Suprapubic skin (tissue), 4 donors: ENCODE data around the gene GADD45GIP1. TPM values are rescaled to one million over a fixed set of nuclear protein-coding genes. Genes with fewer than 3 reads are reported as not detected.

Source experiments
- DNase-seq, 2 donors: peaks; one replicate each; pipeline ENCODE4 v3.0.0-alpha.2; 2019; ENCODE audit warnings: low spot score in 2 of 2
- H3K27ac ChIP-seq: fragments of 200-600 bp; sonication (generic); one replicate; pipeline ENCODE4 v1.5.1; 2019
- H3K27me3 ChIP-seq: fragments of 200-600 bp; sonication (generic); one replicate; pipeline ENCODE4 v1.5.1; 2019
- H3K36me3 ChIP-seq: fragments of 200-600 bp; sonication (generic); one replicate; pipeline ENCODE4 v1.5.1; 2019
- H3K4me1 ChIP-seq: fragments of 200-600 bp; sonication (generic); one replicate; pipeline ENCODE4 v1.5.1; 2019
- H3K4me3 ChIP-seq: fragments of 200-600 bp; sonication (generic); one replicate; pipeline ENCODE4 v1.5.1; 2019; ENCODE audit warnings: mild to moderate bottlenecking
- H3K9me3 ChIP-seq: fragments of 200-600 bp; sonication (generic); one replicate; pipeline ENCODE4 v1.5.1; 2019
- CTCF ChIP-seq, 2 donors: fragments of 200-600 bp in 1 of 2; fragments of 450-650 bp in 1 of 2; sonication (generic) in 1 of 2; IDR thresholded peaks; one replicate each; pipeline ENCODE4 v1.5.1; 2016 to 2019; ENCODE audit warnings: antibody characterized with exemption in 2 of 2, mild to moderate bottlenecking in 1 of 2, moderate library complexity in 1 of 2
- EP300 ChIP-seq: sonication (generic); formaldehyde crosslinking; IDR thresholded peaks from one replicate; pipeline ENCODE4 v1.6.1; 2017; ENCODE audit warnings: antibody characterized with exemption
- POLR2A ChIP-seq, 2 donors: fragments of 450-650 bp; IDR thresholded peaks; one replicate each; pipeline ENCODE4 v1.6.1; 2017; ENCODE audit warnings: antibody characterized with exemption in 2 of 2, mild to moderate bottlenecking in 2 of 2, moderate library complexity in 2 of 2
- POLR2AphosphoS5 ChIP-seq, 3 donors: sonication (generic); formaldehyde crosslinking; IDR thresholded peaks; one replicate each; pipeline ENCODE4 v1.6.1; 2017; ENCODE audit warnings: antibody characterized with exemption in 3 of 3
- WGBS: methylation state at CpG from one replicate; pipeline ENCODE4 v1.1.5; 2018; 5-methylcytosine and 5-hydroxymethylcytosine counted together
- total RNA-seq, 4 donors: library from RNA; depleted of rRNA; stranded (reverse); fragments of >200 nt; gene quantifications; one replicate each; pipeline ENCODE4 v1.1.0, GENCODE V29; 2016

GADD45GIP1 gene
- total RNA-seq, 4 donors from 2014 or later, result 20.4 to 31.0 (median 24.8) TPM

DNA sequence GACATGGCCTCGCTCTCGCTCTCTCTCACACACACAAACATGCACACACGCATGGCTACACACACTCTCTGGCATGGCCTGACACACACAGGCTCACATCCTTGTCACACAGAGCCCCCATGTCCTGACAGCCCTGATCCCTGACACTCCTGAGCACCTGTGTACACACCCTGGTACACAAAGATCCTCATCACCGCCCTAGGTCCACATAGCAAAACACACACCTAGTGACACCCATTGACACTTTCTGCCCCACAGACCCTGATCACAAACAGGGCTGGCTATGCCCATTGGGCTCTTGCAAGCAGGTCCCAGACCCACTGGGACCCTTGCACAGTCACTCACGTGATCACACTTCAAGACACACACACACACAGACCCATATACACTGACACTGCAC lies 34.3 kb upstream of the GADD45GIP1 start:
- Histone ChIP-seq H3K27ac (no peak overlapping the region), H3K27me3 (no peaks in the 10 kb centered on the region), H3K9me3 (no peaks in the 10 kb centered on the region), H3K4me1 (peaks cover 12% of the 10 kb centered on the region), H3K36me3 (no peaks in the 10 kb centered on the region), H3K4me3 (no peak overlapping the region)
- WGBS, result 91% methylated on average over 5 of the region's 5 CpGs
- DNase-seq, result no peak
- TF ChIP-seq POLR2AphosphoS5 (IDR thresholded peaks at IDR 0.05), result no peak
- TF ChIP-seq CTCF (IDR thresholded peaks at IDR 0.05), result no peak
- no peak for TF ChIP-seq EP300
- no peak for TF ChIP-seq POLR2A (IDR thresholded peaks at IDR 0.05)

- Histone ChIP-seq H3K4me1 (peaks cover 14% of the 10 kb centered on the region), H3K36me3 (no peaks in the 10 kb centered on the region), H3K27me3 (no peaks in the 10 kb centered on the region), H3K4me3 (no peak overlapping the region), H3K27ac (no peak overlapping the region), H3K9me3 (no peaks in the 10 kb centered on the region)
- 76% methylated on average over 3 of the region's 3 CpGs for WGBS
- no peak for TF ChIP-seq CTCF (IDR thresholded peaks at IDR 0.05)
- TF ChIP-seq EP300, result no peak
- TF ChIP-seq POLR2AphosphoS5 (IDR thresholded peaks at IDR 0.05), result no peak
- TF ChIP-seq POLR2A (IDR thresholded peaks at IDR 0.05), result no peak
- DNase-seq, result no peak
Measured at GRCh38 chr19:12990853-12991252, 33.8 kb upstream of the GADD45GIP1 start.

DNA sequence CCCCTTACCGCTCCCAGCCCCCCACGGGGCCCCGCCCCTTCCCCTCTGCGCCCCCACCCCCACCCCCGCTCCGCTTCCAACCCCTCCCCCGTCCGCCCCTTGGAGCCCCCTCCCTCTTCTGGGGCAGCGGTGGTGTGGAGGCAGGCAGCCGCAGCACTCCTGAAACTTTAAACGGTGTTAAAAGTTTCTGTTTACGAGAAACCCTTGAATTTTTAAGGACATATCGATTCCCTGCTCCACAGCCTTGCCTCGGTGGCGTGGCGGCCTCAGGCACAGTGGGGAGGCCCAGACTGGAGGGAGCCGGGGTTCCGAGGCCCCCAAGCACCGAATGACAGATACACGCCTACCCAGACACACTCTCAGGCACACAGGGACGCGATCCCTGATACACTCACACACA lies 33.4 kb upstream of the GADD45GIP1 start:
- 66% methylated on average over 22 of the region's 22 CpGs for WGBS

DNA sequence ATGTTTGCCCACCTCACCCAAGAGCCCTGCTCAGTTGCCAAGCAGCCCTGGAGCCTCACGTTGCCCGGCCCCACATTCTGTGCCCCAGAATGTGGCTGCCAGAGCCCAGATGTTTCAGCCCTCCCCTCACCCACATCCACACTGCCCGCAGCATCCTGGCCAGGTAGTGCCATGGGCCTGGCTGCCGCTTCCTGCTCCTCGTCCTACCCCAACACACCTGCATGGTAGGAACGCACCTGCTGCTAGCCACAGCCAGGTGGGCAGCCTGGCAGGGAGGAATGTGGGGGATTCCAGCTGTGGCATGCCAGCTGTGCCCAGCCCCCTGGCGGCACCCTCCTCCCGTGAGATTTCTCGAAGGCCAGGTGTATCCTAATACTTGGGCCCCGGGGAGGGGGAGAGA lies 30.8 kb upstream of the GADD45GIP1 start:
- H3K36me3 ChIP-seq, result no peaks in the 10 kb centered on the region
- H3K4me3 ChIP-seq, result no peak overlapping the region
- 71% methylated on average over 9 of the region's 10 CpGs for WGBS
- no peaks in the 10 kb centered on the region for H3K27me3 ChIP-seq
- peaks cover 24% of the 10 kb centered on the region for H3K4me1 ChIP-seq
- TF ChIP-seq POLR2AphosphoS5 (IDR thresholded peaks at IDR 0.05) (no peak), EP300 (no peak), POLR2A (IDR thresholded peaks at IDR 0.05) (no peak), CTCF (IDR thresholded peaks at IDR 0.05) (no peak)
- no peak overlapping the region for H3K27ac ChIP-seq
- H3K9me3 ChIP-seq, result no peaks in the 10 kb centered on the region
- no peak for DNase-seq

More for the DNA sequence above, 33.4 kb upstream of the GADD45GIP1 start:
- Histone ChIP-seq H3K27me3 (no peaks in the 10 kb centered on the region), H3K4me3 (no peak overlapping the region), H3K36me3 (no peaks in the 10 kb centered on the region), H3K4me1 (peaks cover 18% of the 10 kb centered on the region), H3K27ac (no peak overlapping the region), H3K9me3 (no peaks in the 10 kb centered on the region)
- DNase-seq, result no peak
- TF ChIP-seq POLR2A (IDR thresholded peaks at IDR 0.05), result no peak
- TF ChIP-seq POLR2AphosphoS5 (IDR thresholded peaks at IDR 0.05), result no peak
- no peak for TF ChIP-seq CTCF (IDR thresholded peaks at IDR 0.05)
- no peak for TF ChIP-seq EP300

GRCh38 chr19:12987190-12987589 lies 30.2 kb upstream of the GADD45GIP1 start:
- peaks cover 24% of the 10 kb centered on the region for H3K4me1 ChIP-seq
- DNase-seq, result no peak
- no peak for TF ChIP-seq POLR2A (IDR thresholded peaks at IDR 0.05)
- no peak for TF ChIP-seq POLR2AphosphoS5 (IDR thresholded peaks at IDR 0.05)
- no peak for TF ChIP-seq CTCF (IDR thresholded peaks at IDR 0.05)
- no peak overlapping the region for H3K4me3 ChIP-seq
- no peaks in the 10 kb centered on the region for H3K9me3 ChIP-seq
- H3K36me3 ChIP-seq, result no peaks in the 10 kb centered on the region
- no peaks in the 10 kb centered on the region for H3K27me3 ChIP-seq
- no peak overlapping the region for H3K27ac ChIP-seq
- 84% methylated on average over 3 of the region's 3 CpGs for WGBS
